Mammary epithelial cell (primary cell): ENCODE measurements around the gene MINDY3.

Source experiments
- CTCF ChIP-seq, 2 donors: IDR thresholded peaks in 1 of 2; conservative IDR thresholded peaks in 1 of 2; 2 replicates each; pipeline ENCODE4 v1.5.1; 2011 to 2012; ENCODE audit warnings: inconsistent platforms in 2 of 2, low read length in 2 of 2, mild to moderate bottlenecking in 2 of 2, control low read depth in 1 of 2, low read depth in 1 of 2; ENCODE audit not compliant: insufficient read depth in 1 of 2; ENCODE audit errors: extremely low read depth in 1 of 2
- EZH2 ChIP-seq: IDR thresholded peaks from 2 replicates; pipeline ENCODE4 v1.6.1; 2012; ENCODE audit warnings: low read length, inconsistent platforms, borderline replicate concordance

DNA sequence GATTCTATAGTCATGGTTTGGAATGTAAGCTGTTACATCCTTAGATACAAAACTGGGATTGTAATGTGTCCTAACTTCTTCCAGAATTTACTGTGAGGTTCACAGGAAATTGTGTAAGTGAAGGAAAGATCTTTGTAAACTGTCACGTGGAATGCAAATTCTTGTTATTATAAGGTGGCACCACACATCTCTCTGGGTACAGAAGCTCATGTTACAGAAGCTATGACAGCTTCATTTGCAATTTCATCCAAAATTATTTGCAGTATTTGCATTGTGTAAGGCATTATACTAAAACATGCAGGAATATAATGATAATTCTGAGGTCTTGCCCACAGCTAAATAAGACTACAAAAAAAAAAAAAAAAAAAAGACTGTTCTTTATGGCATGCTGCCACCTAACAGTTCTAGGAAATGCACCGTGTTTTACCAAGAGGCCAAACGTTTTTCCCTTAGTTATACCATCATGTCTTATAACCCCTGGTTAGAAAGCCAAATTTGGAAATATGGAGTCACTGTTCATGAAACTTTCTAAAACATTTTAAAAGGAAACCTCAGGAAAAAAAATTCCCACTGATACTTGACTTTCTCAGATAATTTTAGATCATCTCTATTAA is 17.6 kb downstream of the MINDY3 start:
- TF ChIP-seq EZH2 (no peak), CTCF (conservative IDR thresholded peaks at IDR 0.05 in 1 of 2, IDR thresholded peaks at IDR 0.05 in 1 of 2; ENCODE audit: extremely low read depth in 1 of 2, insufficient read depth in 1 of 2, low read depth in 1 of 2, low read length in 2 of 2) (no peak)
